IMR-90 (cell line): ENCODE measurements around the gene FARSB. TPM values are rescaled to one million over a fixed set of nuclear protein-coding genes. Genes with fewer than 3 reads are reported as not detected.

Source experiments
- ATAC-seq: fragments of 200-7000 bp; cut with Tn5 transposase; 2 replicates; pipeline ENCODE4 v1.9.1; 2020; ENCODE audit warnings: low read depth, mild to moderate bottlenecking, moderate library complexity
- BruUV-seq: library from RNA; stranded (reverse); fragments of 400-500 nt; replicated peaks from 2 replicates; lab custom pipeline; 2021; lab: Mats Ljungman, UMichigan
- CTCF ChIA-PET: fragments of 300-600 bp; formaldehyde crosslinking; extraction: SDS; loops from one replicate; lab custom pipeline; 2021; ENCODE audit warnings: antibody characterized with exemption; lab: Yijun Ruan, JAX
- POLR2A ChIA-PET: fragments of 300-600 bp; sonication (Branson Sonifier 250); formaldehyde crosslinking; loops from one replicate; lab custom pipeline; 2022; ENCODE audit warnings: antibody characterized with exemption; ENCODE audit not compliant: unreplicated experiment; lab: Charles Lee
- DNase-seq: peaks from one replicate; pipeline ENCODE4 v3.0.0; 2013
- H2AFZ ChIP-seq: replicated peaks from 2 replicates; pipeline ENCODE3; 2013; ENCODE audit warnings: low read length, mild to moderate bottlenecking; ENCODE audit not compliant: poor library complexity
- H2AK5ac ChIP-seq: 2 replicates; pipeline ENCODE4 v1.6.1; 2013; ENCODE audit warnings: low read depth, low read length, inconsistent platforms
- H2AK9ac ChIP-seq: replicated peaks from 2 replicates; pipeline ENCODE3; 2013; ENCODE audit warnings: mild to moderate bottlenecking, low read depth, low read length, moderate library complexity; ENCODE audit not compliant: poor library complexity
- H2BK120ac ChIP-seq: 2 replicates; pipeline ENCODE4 v1.6.1; 2013; ENCODE audit warnings: low read depth, low read length, inconsistent platforms
- H2BK15ac ChIP-seq: 3 replicates; pipeline ENCODE4 v1.6.1; 2013; ENCODE audit warnings: low read depth, low read length, inconsistent platforms
- H2BK20ac ChIP-seq: 2 replicates; pipeline ENCODE4 v1.6.1; 2013; ENCODE audit warnings: low read depth, mild to moderate bottlenecking, inconsistent platforms, low read length, moderate library complexity
- H2BK5ac ChIP-seq: 2 replicates; pipeline ENCODE4 v1.6.1; 2013; ENCODE audit warnings: mild to moderate bottlenecking, low read depth, low read length, inconsistent platforms; ENCODE audit not compliant: poor library complexity, severe bottlenecking
- H3K14ac ChIP-seq: replicated peaks from 2 replicates; pipeline ENCODE4 v1.6.1; 2013; ENCODE audit warnings: low read depth, low read length, inconsistent platforms
- H3K18ac ChIP-seq: 2 replicates; pipeline ENCODE4 v1.6.1; 2013; ENCODE audit warnings: low read depth, low read length, control low read depth
- H3K23ac ChIP-seq: 2 replicates; pipeline ENCODE4 v1.6.1; 2013; ENCODE audit warnings: low read depth, low read length, inconsistent platforms
- H3K27ac ChIP-seq: 2 replicates; pipeline ENCODE4 v1.5.1; 2013; ENCODE audit warnings: mild to moderate bottlenecking, control low read depth, low read length; ENCODE audit not compliant: insufficient read depth
- H3K27me3 ChIP-seq: 2 replicates; pipeline ENCODE4 v1.6.1; 2013; ENCODE audit warnings: low read length; ENCODE audit not compliant: control insufficient read depth, insufficient read depth
- H3K36me3 ChIP-seq: 2 replicates; pipeline ENCODE4 v1.6.1; 2013; ENCODE audit warnings: low read length, mixed read lengths; ENCODE audit not compliant: control insufficient read depth, insufficient read depth
- H3K4ac ChIP-seq: 2 replicates; pipeline ENCODE4 v1.6.1; 2013; ENCODE audit warnings: low read depth, low read length, inconsistent platforms
- H3K4me1 ChIP-seq: 2 replicates; pipeline ENCODE4 v1.6.1; 2013; ENCODE audit warnings: low read length, mixed read lengths; ENCODE audit not compliant: control insufficient read depth, insufficient read depth
- H3K4me2 ChIP-seq: 2 replicates; pipeline ENCODE4 v1.6.1; 2013; ENCODE audit warnings: low read depth, mild to moderate bottlenecking, control low read depth, low read length, moderate library complexity
- H3K4me3 ChIP-seq: 2 replicates; pipeline ENCODE4 v1.5.1; 2013; ENCODE audit warnings: low read depth, mild to moderate bottlenecking, control low read depth, low read length, moderate library complexity; ENCODE audit not compliant: insufficient read depth
- H3K56ac ChIP-seq: 2 replicates; pipeline ENCODE4 v1.6.1; 2013; ENCODE audit warnings: low read length, inconsistent platforms; ENCODE audit not compliant: insufficient read depth; ENCODE audit errors: extremely low read depth
- H3K79me1 ChIP-seq, 2 experiments: 2 replicates each; pipeline ENCODE4 v1.6.1; 2013; ENCODE audit warnings: low read length in 2 of 2, inconsistent platforms in 1 of 2, low read depth in 1 of 2
- H3K9ac ChIP-seq: 2 replicates; pipeline ENCODE4 v1.6.1; 2013; ENCODE audit warnings: low read depth, low read length, control low read depth
- H3K9me1 ChIP-seq: 2 replicates; pipeline ENCODE4 v1.6.1; 2013; ENCODE audit warnings: low read length, inconsistent platforms; ENCODE audit not compliant: insufficient read depth
- H3K9me3 ChIP-seq: 2 replicates; pipeline ENCODE4 v1.6.1; 2013; ENCODE audit warnings: low read length; ENCODE audit not compliant: control insufficient read depth, insufficient read depth
- H4K20me1 ChIP-seq: 2 replicates; pipeline ENCODE4 v1.6.1; 2013; ENCODE audit warnings: low read length, inconsistent platforms; ENCODE audit not compliant: insufficient read depth
- H4K5ac ChIP-seq: 2 replicates; pipeline ENCODE4 v1.6.1; 2013; ENCODE audit warnings: mild to moderate bottlenecking, low read depth, low read length, control low read depth
- H4K8ac ChIP-seq, 2 experiments: 2 replicates each; pipeline ENCODE4 v1.6.1; 2013; ENCODE audit warnings: low read depth in 2 of 2, low read length in 2 of 2, control low read depth in 1 of 2, inconsistent platforms in 1 of 2
- H4K91ac ChIP-seq: 2 replicates; pipeline ENCODE4 v1.6.1; 2013; ENCODE audit warnings: low read depth, low read length, inconsistent platforms; ENCODE audit not compliant: insufficient read depth
- BHLHE40 ChIP-seq: fragments of 150-350 bp; IDR thresholded peaks from 2 replicates; pipeline ENCODE4 v1.6.1; 2016; ENCODE audit warnings: mild to moderate bottlenecking, low read depth, low read length
- CEBPB ChIP-seq: IDR thresholded peaks from 2 replicates; pipeline ENCODE4 v1.6.1; 2012; ENCODE audit warnings: low read depth, low read length, improper control_type of control experiment
- CHD1 ChIP-seq: IDR thresholded peaks from 2 replicates; pipeline ENCODE4 v1.6.1; 2012; ENCODE audit warnings: low read depth, low read length, improper control_type of control experiment
- CTCF ChIP-seq: conservative IDR thresholded peaks from 2 replicates; pipeline ENCODE4 v1.5.1; 2012; ENCODE audit warnings: mild to moderate bottlenecking, low read depth, low read length, improper control_type of control experiment
- ELK1 ChIP-seq: fragments of 150-350 bp; IDR thresholded peaks from 2 replicates; pipeline ENCODE4 v1.6.1; 2016; ENCODE audit warnings: low read depth, mild to moderate bottlenecking, low read length, moderate library complexity, borderline replicate concordance
- FOS ChIP-seq: fragments of 150-350 bp; IDR thresholded peaks from 2 replicates; pipeline ENCODE4 v1.6.1; 2016; ENCODE audit warnings: low read depth, low read length
- MAFK ChIP-seq: IDR thresholded peaks from 2 replicates; pipeline ENCODE4 v1.6.1; 2012; ENCODE audit warnings: low read depth, low read length, improper control_type of control experiment
- MAZ ChIP-seq: IDR thresholded peaks from 2 replicates; pipeline ENCODE4 v1.6.1; 2012; ENCODE audit warnings: low read depth, mild to moderate bottlenecking, low read length, improper control_type of control experiment, moderate library complexity, borderline replicate concordance
- MXI1 ChIP-seq: IDR thresholded peaks from 2 replicates; pipeline ENCODE4 v1.6.1; 2012; ENCODE audit warnings: low read depth, mild to moderate bottlenecking, low read length, moderate library complexity, borderline replicate concordance
- NFE2L2 ChIP-seq: fragments of 150-350 bp; IDR thresholded peaks from 2 replicates; pipeline ENCODE4 v1.6.1; 2016; ENCODE audit warnings: low read depth, mild to moderate bottlenecking, low read length
- POLR2A ChIP-seq: IDR thresholded peaks from 2 replicates; pipeline ENCODE4 v1.6.1; 2012; ENCODE audit warnings: mild to moderate bottlenecking, low read depth, low read length
- RAD21 ChIP-seq: IDR thresholded peaks from 2 replicates; pipeline ENCODE4 v1.6.1; 2012; ENCODE audit warnings: low read length, improper control_type of control experiment
- RCOR1 ChIP-seq: IDR thresholded peaks from 2 replicates; pipeline ENCODE4 v1.6.1; 2012; ENCODE audit warnings: mild to moderate bottlenecking, low read length, improper control_type of control experiment; ENCODE audit not compliant: insufficient replicate concordance
- RFX5 ChIP-seq: IDR thresholded peaks from 2 replicates; pipeline ENCODE4 v1.8.0; 2012; ENCODE audit warnings: low read depth, mild to moderate bottlenecking, low read length, moderate library complexity
- SMC3 ChIP-seq: fragments of 150-350 bp; IDR thresholded peaks from 2 replicates; pipeline ENCODE4 v1.6.1; 2016; ENCODE audit warnings: low read depth, mild to moderate bottlenecking, antibody characterized with exemption, low read length, moderate library complexity
- USF2 ChIP-seq: fragments of 150-350 bp; IDR thresholded peaks from 2 replicates; pipeline ENCODE4 v1.6.1; 2017; ENCODE audit warnings: mild to moderate bottlenecking, antibody characterized with exemption, low read length, low read depth
- WGBS, 2 experiments: methylation state at CpG; one replicate each; pipeline versions ENCODE4 v1.1.5 to v1.1.7; 2013; ENCODE audit warnings: missing lambda C conversion rate in 2 of 2; ENCODE audit not compliant: insufficient read length in 1 of 2; ENCODE audit errors: extremely low coverage in 2 of 2; 5-methylcytosine and 5-hydroxymethylcytosine counted together
- dilution Hi-C: fragments of 300-500 bp; cut with HindIII; formaldehyde crosslinking; loops from one replicate; pipeline ENCODE4 v1.14.3; 2018; ENCODE audit warnings: low sequenced_read_pairs; ENCODE audit not compliant: unreplicated experiment
- in situ Hi-C: fragments of 300-500 bp; cut with MboI; formaldehyde crosslinking; loops from 3 replicates; pipeline ENCODE4 v1.14.3; 2019; ENCODE audit warnings: low sequenced_read_pairs, inconsistent platforms, mixed read lengths
- intact Hi-C: fragments of 100-400 bp; cut with micrococcal nuclease; formaldehyde crosslinking; loops from 2 replicates; pipeline ENCODE4 v1.10.0; 2022
- polyA plus RNA-seq, 3 experiments: library from polyadenylated mRNA; depleted of rRNA; stranded (reverse); fragments of >200 nt; gene quantifications; 2 replicates each; pipeline ENCODE4 v1.2.3, GENCODE V29; 2012; ENCODE audit warnings: low replicate concordance in 1 of 3
- total RNA-seq: library from RNA; depleted of rRNA; stranded (reverse); fragments of >200 nt; gene quantifications from 2 replicates; pipeline ENCODE4 v1.2.3, GENCODE V29; 2012

Gene FARSB
- total and polyA plus RNA-seq, 2 of the 4 experiments (the other 2 are of a cell fraction): 21.1 to 32.5 TPM

- Histone ChIP-seq H2BK120ac (peak overlapping the region; percentile 70; the same call in 1 of the 2 replicates), H2BK20ac (peak overlapping the region; percentile 50), H3K18ac (peak overlapping the region; percentile 42; the same call in 1 of the 2 replicates), H3K14ac (peak overlapping the region; percentile 51; the same call in 1 of the 2 replicates), H3K27ac (no peak overlapping the region), H3K56ac (no peak overlapping the region), H3K4me3 (no peak overlapping the region), H3K4ac (peak overlapping the region; percentile 59; the same call in 1 of the 2 replicates), H2AK5ac (peak overlapping the region; percentile 35; the same call in 1 of the 2 replicates), H4K5ac (peak overlapping the region; percentile 24; the same call in 1 of the 2 replicates), H2BK5ac (peak overlapping the region; percentile 9), H3K4me2 (no peak overlapping the region), H4K91ac (peak overlapping the region; percentile 34; the same call in 1 of the 2 replicates), H3K27me3 (no peaks in the 10 kb centered on the region), H3K4me1 (peaks cover 16% of the 10 kb centered on the region), H3K36me3 (no peaks in the 10 kb centered on the region), H3K9ac (no peak overlapping the region), H4K20me1 (no peaks in the 10 kb centered on the region), H2AFZ (no peak overlapping the region), H4K8ac (peak overlapping the region; percentile 17 to 68; a peak in 1 of 4 replicates), H3K79me1 (no peaks in the 10 kb centered on the region), H2BK15ac (0 out of 3 replicates have a peak overlapping the region, but pooled peaks have one; percentile 45), H3K23ac (no peak overlapping the region; the same call in 1 of the 2 replicates), H2AK9ac (no peak overlapping the region), H3K9me1 (peaks cover 9% of the 10 kb centered on the region), H3K9me3 (no peaks in the 10 kb centered on the region)
- DNase-seq (no peak), ATAC-seq (no peak)
- CTCF ChIA-PET: interaction anchor here (0.8 to 1.3 kb wide), 3 partner anchors 9 to 236 kb away, joined by 3 to 4 read pairs (median 3); no protein-coding TSS in a partner anchor
- intact Hi-C loops (no loop called here), in situ Hi-C loops (no loop called here), dilution Hi-C loops (no loop called here)
- BruUV-seq: no TSS peak
- TF ChIP-seq NFE2L2 (no peak), FOS (no peak), CHD1 (no peak), SMC3 (no peak), POLR2A (no peak), ELK1 (no peak), MAFK (no peak), CEBPB (no peak), RFX5 (no peak), CTCF (no peak), MXI1 (no peak), RCOR1 (no peak), RAD21 (no peak), MAZ (no peak), BHLHE40 (no peak), USF2 (no peak)
- WGBS, 2 experiments: no CpG with 5 or more reads among the region's 2 CpGs
- POLR2A ChIA-PET: no interaction called here
Observed at GRCh38 chr2:222703091-222703490, 47.2 kb upstream of the FARSB start.
